Smooth muscle cell (in vitro differentiated cells): ENCODE measurements around the gene ENO1. TPM values are rescaled to one million over a fixed set of nuclear protein-coding genes. Genes with fewer than 3 reads are reported as not detected.
A peak's percentile ranks its signal among the peaks of the same experiment; 100 is the strongest.
"Not testable (repeated sequence)": the region's sequence is repeated elsewhere in the genome, so short reads cannot be mapped to it uniquely, and the experiment has no call there.

Experiments used
- DNase-seq: peaks from one replicate; lab custom pipeline; 2025; ENCODE audit not compliant: unreplicated experiment; lab: John Stamatoyannopoulos, UW
- H2AFZ ChIP-seq: fragments of 200-600 bp; sonication (generic); 2 replicates; pipeline ENCODE4 v1.6.0; 2016; ENCODE audit warnings: antibody characterized with exemption, low read depth, mild to moderate bottlenecking
- H3F3A ChIP-seq: fragments of 200-600 bp; sonication (generic); 2 replicates; pipeline ENCODE4 v1.6.0; 2017; ENCODE audit warnings: antibody characterized with exemption, low read depth
- H3K27ac ChIP-seq: fragments of 200-600 bp; sonication (generic); 2 replicates; pipeline ENCODE4 v1.5.1; 2016; ENCODE audit warnings: low read depth, mild to moderate bottlenecking
- H3K27me3 ChIP-seq: fragments of 200-600 bp; sonication (generic); 2 replicates; pipeline ENCODE4 v1.6.1; 2016; ENCODE audit warnings: low read depth, mild to moderate bottlenecking
- H3K36me3 ChIP-seq: fragments of 200-600 bp; sonication (generic); 2 replicates; pipeline ENCODE4 v1.5.1; 2016; ENCODE audit warnings: low read depth
- H3K4me1 ChIP-seq: fragments of 200-600 bp; sonication (generic); 2 replicates; pipeline ENCODE4 v1.5.1; 2016; ENCODE audit warnings: low read depth
- H3K4me2 ChIP-seq: fragments of 200-600 bp; sonication (generic); 2 replicates; pipeline ENCODE4 v1.6.0; 2016; ENCODE audit warnings: mild to moderate bottlenecking
- H3K4me3 ChIP-seq: fragments of 200-600 bp; sonication (generic); 2 replicates; pipeline ENCODE4 v1.5.1; 2016; ENCODE audit warnings: mild to moderate bottlenecking
- H3K79me2 ChIP-seq: fragments of 200-600 bp; sonication (generic); 2 replicates; pipeline ENCODE4 v1.6.0; 2016; ENCODE audit warnings: low read depth, mild to moderate bottlenecking
- H3K9ac ChIP-seq: fragments of 200-600 bp; sonication (generic); 2 replicates; pipeline ENCODE4 v1.6.0; 2016; ENCODE audit warnings: low read depth
- H3K9me3 ChIP-seq: fragments of 200-600 bp; sonication (generic); replicated peaks from 2 replicates; pipeline ENCODE4 v1.5.1; 2016; ENCODE audit warnings: low read depth
- H4K20me1 ChIP-seq: fragments of 200-600 bp; sonication (generic); 2 replicates; pipeline ENCODE4 v1.6.0; 2016; ENCODE audit warnings: low read depth
- CTCF ChIP-seq: fragments of 200-600 bp; sonication (generic); IDR thresholded peaks from 2 replicates; pipeline ENCODE4 v1.5.1; 2017; ENCODE audit warnings: borderline replicate concordance, mild to moderate bottlenecking, antibody characterized with exemption; ENCODE audit not compliant: insufficient read depth, poor library complexity, severe bottlenecking
- WGBS: methylation state at CpG from one replicate; pipeline ENCODE4 v1.1.7; 2016; ENCODE audit warnings: low lambda C conversion rate; 5-methylcytosine and 5-hydroxymethylcytosine counted together
- polyA plus RNA-seq: library from polyadenylated mRNA; unstranded; fragments of >200 nt; fragmentation: Nextera tagmentation; extraction: Ambion mirVana; gene quantifications from 2 replicates; pipeline ENCODE4 v1.2.1, GENCODE V29; 2016
- total RNA-seq: library from RNA; depleted of rRNA; stranded (reverse); fragments of >200 nt; gene quantifications from 2 replicates; pipeline ENCODE4 v1.2.3, GENCODE V29; 2014

The ENO1 gene
- total and polyA plus RNA-seq, 2 experiments from 2014 or later: 1,276 to 2,235 TPM

- no peak for DNase-seq
These were observed 25.6 kb upstream of the ENO1 start for GRCh38 chr1:8903908-8904650.

DNA sequence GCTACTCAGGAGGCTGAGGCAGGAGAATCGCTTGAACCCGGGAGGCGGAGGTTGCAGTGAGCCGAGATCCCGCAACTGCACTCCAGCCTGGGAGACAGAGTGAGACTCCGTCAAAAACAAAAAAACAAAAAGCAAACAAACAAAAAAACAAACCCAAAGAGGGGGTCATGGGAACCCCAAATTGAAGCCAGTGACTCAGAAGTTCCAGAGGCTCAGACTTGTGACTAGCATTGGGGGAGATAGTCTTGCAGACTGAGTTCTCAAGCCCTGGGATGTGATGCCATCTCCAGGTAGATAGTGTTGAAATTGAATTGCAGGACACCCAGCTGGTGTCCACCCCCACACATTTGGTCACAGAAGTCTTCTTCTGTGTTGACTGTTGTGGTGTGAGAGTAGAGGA, 24.9 kb upstream of the ENO1 start:
- peaks cover 17% of the 10 kb centered on the region for H3K4me1 ChIP-seq
- H3K9me3 ChIP-seq: no peaks in the 10 kb centered on the region
- no peaks in the 10 kb centered on the region for H3K79me2 ChIP-seq
- 94% methylated on average over 6 of the region's 6 CpGs for WGBS
- no peak for DNase-seq
- H3K36me3 ChIP-seq: no peaks in the 10 kb centered on the region
- no peaks in the 10 kb centered on the region for H3K27me3 ChIP-seq
- no peak overlapping the region for H2AFZ ChIP-seq
- no peak overlapping the region for H3K9ac ChIP-seq
- peak overlapping the region; percentile 39 for H3K27ac ChIP-seq
- no peak for TF ChIP-seq CTCF
- H3K4me2 ChIP-seq: peak overlapping the region; percentile 43
- no peaks in the 10 kb centered on the region for H4K20me1 ChIP-seq
- H3F3A ChIP-seq: peaks cover 25% of the 10 kb centered on the region
- no peak overlapping the region for H3K4me3 ChIP-seq

More at GRCh38 chr1:8903908-8904650, 25.6 kb upstream of the ENO1 start:
- no peak overlapping the region for H3K9ac ChIP-seq
- no peaks in the 10 kb centered on the region for H4K20me1 ChIP-seq
- no peaks in the 10 kb centered on the region for H3K36me3 ChIP-seq
- peaks cover 31% of the 10 kb centered on the region for H3F3A ChIP-seq
- H3K79me2 ChIP-seq: no peaks in the 10 kb centered on the region
- TF ChIP-seq CTCF: no peak
- no peaks in the 10 kb centered on the region for H3K27me3 ChIP-seq
- no peak overlapping the region for H2AFZ ChIP-seq
- H3K4me3 ChIP-seq: no peak overlapping the region
- H3K4me1 ChIP-seq: peaks cover 23% of the 10 kb centered on the region
- H3K9me3 ChIP-seq: no peaks in the 10 kb centered on the region
- peak overlapping the region; percentile 43 for H3K4me2 ChIP-seq
- peak overlapping the region; percentile 39 for H3K27ac ChIP-seq
- WGBS: 55% methylated on average over 6 of the region's 6 CpGs

- Histone ChIP-seq H3K4me3 (no peak overlapping the region), H3K9me3 (no peaks in the 10 kb centered on the region), H3K9ac (no peak overlapping the region), H4K20me1 (no peaks in the 10 kb centered on the region), H3K4me1 (peaks cover 11% of the 10 kb centered on the region), H2AFZ (no peak overlapping the region), H3K27me3 (no peaks in the 10 kb centered on the region), H3K27ac (no peak overlapping the region), H3K36me3 (no peaks in the 10 kb centered on the region), H3F3A (peaks cover 21% of the 10 kb centered on the region), H3K79me2 (no peaks in the 10 kb centered on the region), H3K4me2 (no peak overlapping the region)
- no peak for TF ChIP-seq CTCF
- no peak for DNase-seq
- WGBS: 77% methylated on average over 5 of the region's 5 CpGs
These were observed 24.3 kb upstream of the ENO1 start for GRCh38 chr1:8902765-8903164.

DNA sequence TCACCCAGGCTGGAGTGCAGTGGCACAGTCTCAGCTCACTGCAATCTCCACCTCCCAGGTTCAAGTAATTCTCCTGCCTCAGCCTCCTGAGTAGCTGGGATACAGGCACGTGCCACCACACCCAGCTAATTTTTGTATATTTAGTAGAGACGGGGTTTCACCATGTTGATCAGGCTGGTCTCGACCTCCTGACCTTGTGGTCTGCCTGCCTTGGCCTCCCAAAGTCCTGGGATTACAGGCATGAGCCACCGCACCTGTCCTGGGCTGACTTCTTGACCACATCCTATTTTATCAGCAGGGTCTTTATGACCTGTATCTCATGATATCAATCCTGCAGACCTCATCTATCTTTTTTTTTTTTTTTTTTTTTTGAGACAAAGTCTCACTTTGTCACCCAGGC, 22.2 kb upstream of the ENO1 start:
- H3K4me3 ChIP-seq, H3K9ac ChIP-seq, H3K27me3 ChIP-seq, H3K36me3 ChIP-seq, H3K79me2 ChIP-seq, H3K4me2 ChIP-seq, H4K20me1 ChIP-seq, DNase-seq, H3K9me3 ChIP-seq, H2AFZ ChIP-seq: not testable (repeated sequence)
- Histone ChIP-seq H3K4me1 (peaks cover 11% of the 10 kb centered on the region), H3F3A (peaks cover 19% of the 10 kb centered on the region), H3K27ac (peak overlapping the region; percentile 47)
- WGBS: 94% methylated on average over 4 of the region's 4 CpGs
